Stimulated activated CD4-positive, alpha-beta T cell treated with anti-CD3 and anti-CD28 coated beads, TNF-alpha, amount 100 ng/mL, for 1 hour (primary cell): ENCODE measurements around the gene ME3.
"Not testable (repeated sequence)": the region's sequence is repeated elsewhere in the genome, so short reads cannot be mapped to it uniquely, and the experiment has no call there.

ENCODE experiments used
- DNase-seq, 3 donors: peaks; one replicate each; pipeline ENCODE4 v3.0.0-alpha.2; 2020; ENCODE audit warnings: low read depth in 3 of 3, low spot score in 1 of 3

Gene ME3

GRCh38 chr11:86565801-86566312, 106.6 kb downstream of the ME3 start:
- DNase-seq: no peak

- DNase-seq: no peak
These were observed 107.0 kb downstream of the ME3 start for GRCh38 chr11:86565388-86565787.

- DNase-seq: not testable (repeated sequence)
These were observed 109.6 kb downstream of the ME3 start for GRCh38 chr11:86562842-86563241.

- DNase-seq: no peak
These were observed 113.0 kb downstream of the ME3 start for GRCh38 chr11:86559311-86559945.

GRCh38 chr11:86558841-86559240, 113.6 kb downstream of the ME3 start:
- no peak for DNase-seq

GRCh38 chr11:86558207-86558606, 114.2 kb downstream of the ME3 start:
- no peak for DNase-seq

- no peak for DNase-seq
These were observed 116.5 kb downstream of the ME3 start for GRCh38 chr11:86555866-86556265.

GRCh38 chr11:86555401-86555800, 117.0 kb downstream of the ME3 start:
- no peak for DNase-seq

- DNase-seq: no peak
These were observed 119.2 kb downstream of the ME3 start for GRCh38 chr11:86553265-86553664.

- no peak for DNase-seq
These were observed 120.9 kb downstream of the ME3 start for GRCh38 chr11:86551288-86552092.

- no peak for DNase-seq
These were observed 121.7 kb downstream of the ME3 start for GRCh38 chr11:86550757-86551156.

- no peak for DNase-seq
These were observed 124.0 kb downstream of the ME3 start for GRCh38 chr11:86548271-86548917.

GRCh38 chr11:86547727-86548126, 124.7 kb downstream of the ME3 start:
- no peak for DNase-seq

- not testable (repeated sequence) for DNase-seq
These were observed 131.1 kb downstream of the ME3 start for GRCh38 chr11:86541299-86541698.

- DNase-seq: no peak
These were observed 134.2 kb downstream of the ME3 start for GRCh38 chr11:86538223-86538548.

GRCh38 chr11:86537541-86538222, 134.7 kb downstream of the ME3 start:
- no peak for DNase-seq

GRCh38 chr11:86535773-86536172, 136.6 kb downstream of the ME3 start:
- DNase-seq: no peak

- no peak for DNase-seq
These were observed 147.6 kb downstream of the ME3 start for GRCh38 chr11:86524620-86525352.

GRCh38 chr11:86523738-86524619, 148.4 kb downstream of the ME3 start:
- no peak for DNase-seq

- not testable (repeated sequence) for DNase-seq
These were observed 149.9 kb downstream of the ME3 start for GRCh38 chr11:86522512-86522911.
